Esophagus muscularis mucosa (tissue), 4 donors: ENCODE data around the gene VWC2.

ENCODE experiments used
- CTCF ChIP-seq, 3 experiments: fragments of 200-600 bp in 2 of 3; fragments of 450-650 bp in 1 of 3; sonication (generic) in 2 of 3; IDR thresholded peaks; one replicate each; pipeline ENCODE4 v1.5.1; 2017 to 2019; ENCODE audit warnings: antibody characterized with exemption in 3 of 3, mild to moderate bottlenecking in 2 of 3, moderate library complexity in 1 of 3
- EP300 ChIP-seq: sonication (generic); formaldehyde crosslinking; IDR thresholded peaks from one replicate; pipeline ENCODE4 v1.6.1; 2017; ENCODE audit warnings: antibody characterized with exemption
- POLR2A ChIP-seq: fragments of 450-650 bp; IDR thresholded peaks from one replicate; pipeline ENCODE4 v1.6.1; 2017; ENCODE audit warnings: antibody characterized with exemption, moderate library complexity, mild to moderate bottlenecking, low read depth
- POLR2AphosphoS5 ChIP-seq, 2 donors: sonication (generic); formaldehyde crosslinking; IDR thresholded peaks; one replicate each; pipeline ENCODE4 v1.6.1; 2017; ENCODE audit warnings: antibody characterized with exemption in 2 of 2

GRCh38 chr7:49791088-49791741 is 17.8 kb downstream of the VWC2 start:
- TF ChIP-seq CTCF (IDR thresholded peaks at IDR 0.05) (peak in 1 of 3 experiments; percentile 25), EP300 (no peak), POLR2AphosphoS5 (IDR thresholded peaks at IDR 0.05) (no peak), POLR2A (no peak)
